Measurements from ENCODE around the gene CASQ2.

CASQ2 gene

GRCh38 chr1:115655916-115656315, 112.6 kb downstream of the CASQ2 start:
- TF ChIP-seq EZH2phosphoT487 (IDR thresholded peaks at IDR 0.05; ENCODE audit: low read length): no peak
- TF ChIP-seq EZH2 (optimal IDR thresholded peaks at IDR 0.05; ENCODE audit: low read depth, low read length): no peak
- TF ChIP-seq CTCF (IDR thresholded peaks at IDR 0.05; ENCODE audit: low read length): no peak
- H3K9me2 ChIP-seq (replicated peaks; ENCODE audit: insufficient read depth, low read length): no peaks in the 10 kb centered on the region
- H3K4me1 ChIP-seq (ENCODE audit: low read length): no peaks in the 10 kb centered on the region
- no peaks in the 10 kb centered on the region for H3K36me3 ChIP-seq (replicated peaks; ENCODE audit: insufficient read depth, low read length)
- no peaks in the 10 kb centered on the region for H3F3A ChIP-seq (ENCODE audit: insufficient read depth, low read length)
- H3K9ac ChIP-seq (ENCODE audit: low read length): no peak overlapping the region
- H4K20me1 ChIP-seq (ENCODE audit: insufficient read depth, low read length): no peaks in the 10 kb centered on the region
- peaks cover 4% of the 10 kb centered on the region for H3K79me2 ChIP-seq (ENCODE audit: low read length)
- H2AFZ ChIP-seq (ENCODE audit: low read length): no peak overlapping the region
- H3K4me3 ChIP-seq (ENCODE audit: low read length): no peak overlapping the region
- H3K4me2 ChIP-seq (ENCODE audit: low read depth, low read length): no peak overlapping the region
- no peaks in the 10 kb centered on the region for H3K27me3 ChIP-seq (replicated peaks; ENCODE audit: insufficient read depth, low read length)
- DNase-seq: no peak
- H3K27ac ChIP-seq (ENCODE audit: low read length): no peak overlapping the region
- no peaks in the 10 kb centered on the region for H3K9me3 ChIP-seq (replicated peaks; ENCODE audit: insufficient read depth, low read length)

- DNase-seq: no peak
- no peak overlapping the region for H3K27ac ChIP-seq (ENCODE audit: low read length)
- no peaks in the 10 kb centered on the region for H3K9me3 ChIP-seq (replicated peaks; ENCODE audit: insufficient read depth, low read length)
- H4K20me1 ChIP-seq (ENCODE audit: insufficient read depth, low read length): no peaks in the 10 kb centered on the region
- TF ChIP-seq EZH2 (optimal IDR thresholded peaks at IDR 0.05; ENCODE audit: low read depth, low read length) (no peak), CTCF (IDR thresholded peaks at IDR 0.05; ENCODE audit: low read length) (no peak), EZH2phosphoT487 (IDR thresholded peaks at IDR 0.05; ENCODE audit: low read length) (no peak)
- H3F3A ChIP-seq (ENCODE audit: insufficient read depth, low read length): no peaks in the 10 kb centered on the region
- H3K79me2 ChIP-seq (ENCODE audit: low read length): peaks cover 10% of the 10 kb centered on the region
- H3K27me3 ChIP-seq (replicated peaks; ENCODE audit: insufficient read depth, low read length): no peaks in the 10 kb centered on the region
- H3K9me2 ChIP-seq (replicated peaks; ENCODE audit: insufficient read depth, low read length): no peaks in the 10 kb centered on the region
- H3K9ac ChIP-seq (ENCODE audit: low read length): no peak overlapping the region
- 0 out of 2 replicates have a peak, but pooled peaks cover under 1% of the 10 kb centered on the region for H3K4me1 ChIP-seq (ENCODE audit: low read length)
- no peak overlapping the region for H2AFZ ChIP-seq (ENCODE audit: low read length)
- no peak overlapping the region for H3K4me2 ChIP-seq (ENCODE audit: low read depth, low read length)
- H3K4me3 ChIP-seq (ENCODE audit: low read length): no peak overlapping the region
- H3K36me3 ChIP-seq (replicated peaks; ENCODE audit: insufficient read depth, low read length): no peaks in the 10 kb centered on the region
Measured at GRCh38 chr1:115655306-115655663, 113.2 kb downstream of the CASQ2 start.

GRCh38 chr1:115654663-115655305, 113.7 kb downstream of the CASQ2 start:
- TF ChIP-seq EZH2 (optimal IDR thresholded peaks at IDR 0.05; ENCODE audit: low read depth, low read length): no peak
- no peak for TF ChIP-seq CTCF (IDR thresholded peaks at IDR 0.05; ENCODE audit: low read length)
- TF ChIP-seq EZH2phosphoT487 (IDR thresholded peaks at IDR 0.05; ENCODE audit: low read length): no peak
- Histone ChIP-seq H4K20me1 (ENCODE audit: insufficient read depth, low read length) (no peaks in the 10 kb centered on the region), H3K79me2 (ENCODE audit: low read length) (peaks cover 15% of the 10 kb centered on the region), H3K27me3 (replicated peaks; ENCODE audit: insufficient read depth, low read length) (no peaks in the 10 kb centered on the region), H3K4me3 (ENCODE audit: low read length) (no peak overlapping the region), H3K9me3 (replicated peaks; ENCODE audit: insufficient read depth, low read length) (no peaks in the 10 kb centered on the region), H3K4me2 (ENCODE audit: low read depth, low read length) (no peak overlapping the region), H3K36me3 (replicated peaks; ENCODE audit: insufficient read depth, low read length) (no peaks in the 10 kb centered on the region), H3K9me2 (replicated peaks; ENCODE audit: insufficient read depth, low read length) (no peaks in the 10 kb centered on the region), H3K27ac (ENCODE audit: low read length) (no peak overlapping the region), H3K9ac (ENCODE audit: low read length) (no peak overlapping the region), H3F3A (ENCODE audit: insufficient read depth, low read length) (peaks cover 5% of the 10 kb centered on the region), H2AFZ (ENCODE audit: low read length) (no peak overlapping the region), H3K4me1 (ENCODE audit: low read length) (peaks cover 5% of the 10 kb centered on the region)
- DNase-seq: no peak

All from MM.1S (cell line).